Measurements from ENCODE around the gene RGL3.
"Not testable (repeated sequence)": the region's sequence is repeated elsewhere in the genome, so short reads cannot be mapped to it uniquely, and the experiment has no call there.

The RGL3 gene

GRCh38 chr19:11458912-11459311 lies 39.8 kb upstream of the RGL3 start:
- H3K14ac ChIP-seq (ENCODE audit: low read length); H4K91ac ChIP-seq (ENCODE audit: low read depth, low read length, poor library complexity); H3K9ac ChIP-seq (ENCODE audit: low read depth, low read length, poor library complexity); H3K79me1 ChIP-seq (ENCODE audit: low read depth, low read length); H3K27ac ChIP-seq (replicated peaks; ENCODE audit: low read length); H3K4me3 ChIP-seq (ENCODE audit: low read length in 2 of 2); H4K8ac ChIP-seq (ENCODE audit: low read depth, low read length); H3K4ac ChIP-seq (ENCODE audit: low read length); H2BK15ac ChIP-seq (ENCODE audit: low read length); H2BK5ac ChIP-seq (ENCODE audit: low read length); DNase-seq (ENCODE audit: low spot score); H2BK12ac ChIP-seq (ENCODE audit: low read length); H2AFZ ChIP-seq (ENCODE audit: low read length); H3K18ac ChIP-seq (ENCODE audit: low read length); H3K4me1 ChIP-seq (ENCODE audit: control insufficient read depth in 2 of 2, insufficient read depth in 1 of 2, low read depth in 1 of 2, low read length in 2 of 2); H3K27me3 ChIP-seq (ENCODE audit: control insufficient read depth in 3 of 3, insufficient read depth in 3 of 3, low read depth in 1 of 3, low read length in 3 of 3); H2AK5ac ChIP-seq (ENCODE audit: low read depth, low read length); H3K4me2 ChIP-seq (ENCODE audit: insufficient read depth, low read length, poor library complexity, severe bottlenecking); H2BK120ac ChIP-seq (ENCODE audit: low read depth, low read length); H3K23ac ChIP-seq (ENCODE audit: low read depth, low read length, poor library complexity); H3K9me3 ChIP-seq (replicated peaks in 1 of 2; ENCODE audit: control insufficient read depth in 2 of 2, insufficient read depth in 1 of 2, low read depth in 1 of 2, low read length in 2 of 2): not testable (repeated sequence)
- WGBS, 2 donors (ENCODE audit: extremely low coverage in 2 of 2, insufficient read length in 2 of 2, insufficient replicate concordance in 1 of 2) = no CpG with 5 or more reads among the region's 11 CpGs
- H3K36me3 ChIP-seq (replicated peaks in 1 of 2; ENCODE audit: control insufficient read depth in 2 of 2, insufficient read depth in 2 of 2, low read length in 2 of 2) = peaks cover 0 to 84% of the 10 kb centered on the region in 2 donors

GRCh38 chr19:11458236-11458900 lies 39.3 kb upstream of the RGL3 start:
- Histone ChIP-seq H3K27me3 (ENCODE audit: control insufficient read depth in 3 of 3, insufficient read depth in 3 of 3, low read depth in 1 of 3, low read length in 3 of 3) (no peaks in the 10 kb centered on the region), H2AFZ (ENCODE audit: low read length) (no peak overlapping the region), H4K8ac (ENCODE audit: low read depth, low read length) (no peak overlapping the region), H2BK120ac (ENCODE audit: low read depth, low read length) (no peak overlapping the region), H3K9me3 (replicated peaks in 1 of 2; ENCODE audit: control insufficient read depth in 2 of 2, insufficient read depth in 1 of 2, low read depth in 1 of 2, low read length in 2 of 2) (no peaks in the 10 kb centered on the region), H3K23ac (ENCODE audit: low read depth, low read length, poor library complexity) (peak overlapping the region; percentile 75), H3K18ac (ENCODE audit: low read length) (peak overlapping the region; percentile 53), H2BK15ac (ENCODE audit: low read length) (no peak overlapping the region), H3K4me1 (ENCODE audit: control insufficient read depth in 2 of 2, insufficient read depth in 1 of 2, low read depth in 1 of 2, low read length in 2 of 2) (peaks cover 0 to 2% of the 10 kb centered on the region in 2 donors), H3K14ac (ENCODE audit: low read length) (peak overlapping the region; percentile 25), H2BK12ac (ENCODE audit: low read length) (no peak overlapping the region), H3K4me2 (ENCODE audit: insufficient read depth, low read length, poor library complexity, severe bottlenecking) (no peak overlapping the region), H3K36me3 (replicated peaks in 1 of 2; ENCODE audit: control insufficient read depth in 2 of 2, insufficient read depth in 2 of 2, low read length in 2 of 2) (peaks cover 0 to 82% of the 10 kb centered on the region in 2 donors), H2BK5ac (ENCODE audit: low read length) (peak overlapping the region; percentile 30), H3K4ac (ENCODE audit: low read length) (no peak overlapping the region), H4K91ac (ENCODE audit: low read depth, low read length, poor library complexity) (no peak overlapping the region), H3K27ac (replicated peaks; ENCODE audit: low read length) (no peak overlapping the region), H3K4me3 (ENCODE audit: low read length in 2 of 2) (peak overlapping the region in 1 of 2 donors; percentile 45), H3K9ac (ENCODE audit: low read depth, low read length, poor library complexity) (peak overlapping the region; percentile 74), H2AK5ac (ENCODE audit: low read depth, low read length) (no peak overlapping the region), H3K79me1 (ENCODE audit: low read depth, low read length) (peaks cover 3% of the 10 kb centered on the region)
- no peak for DNase-seq (ENCODE audit: low spot score)
- WGBS, 2 donors (ENCODE audit: extremely low coverage in 2 of 2, insufficient read length in 2 of 2, insufficient replicate concordance in 1 of 2) = no CpG with 5 or more reads among the region's 19 CpGs

GRCh38 chr19:11457831-11458230 lies 38.7 kb upstream of the RGL3 start:
- Histone ChIP-seq H2BK120ac (ENCODE audit: low read depth, low read length) (peak overlapping the region; percentile 55), H4K8ac (ENCODE audit: low read depth, low read length) (no peak overlapping the region), H3K27me3 (ENCODE audit: control insufficient read depth in 3 of 3, insufficient read depth in 3 of 3, low read depth in 1 of 3, low read length in 3 of 3) (no peaks in the 10 kb centered on the region), H3K4me1 (ENCODE audit: control insufficient read depth in 2 of 2, insufficient read depth in 1 of 2, low read depth in 1 of 2, low read length in 2 of 2) (peaks cover 0 to 5% of the 10 kb centered on the region in 2 donors), H3K23ac (ENCODE audit: low read depth, low read length, poor library complexity) (peak overlapping the region; percentile 75), H3K4ac (ENCODE audit: low read length) (no peak overlapping the region), H3K9ac (ENCODE audit: low read depth, low read length, poor library complexity) (no peak overlapping the region), H2AK5ac (ENCODE audit: low read depth, low read length) (no peak overlapping the region), H2AFZ (ENCODE audit: low read length) (no peak overlapping the region), H3K4me3 (ENCODE audit: low read length in 2 of 2) (no peak overlapping the region), H2BK15ac (ENCODE audit: low read length) (no peak overlapping the region), H4K91ac (ENCODE audit: low read depth, low read length, poor library complexity) (no peak overlapping the region), H2BK12ac (ENCODE audit: low read length) (no peak overlapping the region), H3K27ac (replicated peaks; ENCODE audit: low read length) (no peak overlapping the region), H3K4me2 (ENCODE audit: insufficient read depth, low read length, poor library complexity, severe bottlenecking) (no peak overlapping the region), H3K79me1 (ENCODE audit: low read depth, low read length) (no peaks in the 10 kb centered on the region), H2BK5ac (ENCODE audit: low read length) (peak overlapping the region; percentile 30), H3K9me3 (replicated peaks in 1 of 2; ENCODE audit: control insufficient read depth in 2 of 2, insufficient read depth in 1 of 2, low read depth in 1 of 2, low read length in 2 of 2) (no peaks in the 10 kb centered on the region), H3K36me3 (replicated peaks in 1 of 2; ENCODE audit: control insufficient read depth in 2 of 2, insufficient read depth in 2 of 2, low read length in 2 of 2) (peaks cover 0 to 82% of the 10 kb centered on the region in 2 donors), H3K18ac (ENCODE audit: low read length) (peak overlapping the region; percentile 52), H3K14ac (ENCODE audit: low read length) (no peak overlapping the region)
- no peak for DNase-seq (ENCODE audit: low spot score)
- WGBS, 2 donors (ENCODE audit: extremely low coverage in 2 of 2, insufficient read length in 2 of 2, insufficient replicate concordance in 1 of 2) = no CpG with 5 or more reads among the region's 20 CpGs

- H3K23ac ChIP-seq (ENCODE audit: low read depth, low read length, poor library complexity) = no peak overlapping the region
- no peak for DNase-seq (ENCODE audit: low spot score)
- H2BK15ac ChIP-seq (ENCODE audit: low read length) = no peak overlapping the region
- no peaks in the 10 kb centered on the region for H3K9me3 ChIP-seq (replicated peaks in 1 of 2; ENCODE audit: control insufficient read depth in 2 of 2, insufficient read depth in 1 of 2, low read depth in 1 of 2, low read length in 2 of 2)
- no peak overlapping the region for H3K9ac ChIP-seq (ENCODE audit: low read depth, low read length, poor library complexity)
- peaks cover 2 to 7% of the 10 kb centered on the region in 2 donors for H3K4me1 ChIP-seq (ENCODE audit: control insufficient read depth in 2 of 2, insufficient read depth in 1 of 2, low read depth in 1 of 2, low read length in 2 of 2)
- H3K4me3 ChIP-seq (ENCODE audit: low read length in 2 of 2) = no peak overlapping the region
- H3K27me3 ChIP-seq (ENCODE audit: control insufficient read depth in 3 of 3, insufficient read depth in 3 of 3, low read depth in 1 of 3, low read length in 3 of 3) = no peaks in the 10 kb centered on the region
- no CpG with 5 or more reads among the region's 18 CpGs for WGBS, 2 donors (ENCODE audit: extremely low coverage in 2 of 2, insufficient read length in 2 of 2, insufficient replicate concordance in 1 of 2)
- no peak overlapping the region for H2BK12ac ChIP-seq (ENCODE audit: low read length)
- H2AFZ ChIP-seq (ENCODE audit: low read length) = no peak overlapping the region
- no peak overlapping the region for H4K91ac ChIP-seq (ENCODE audit: low read depth, low read length, poor library complexity)
- H3K4ac ChIP-seq (ENCODE audit: low read length) = no peak overlapping the region
- no peak overlapping the region for H2BK5ac ChIP-seq (ENCODE audit: low read length)
- no peaks in the 10 kb centered on the region for H3K79me1 ChIP-seq (ENCODE audit: low read depth, low read length)
- no peak overlapping the region for H3K27ac ChIP-seq (replicated peaks; ENCODE audit: low read length)
- H2BK120ac ChIP-seq (ENCODE audit: low read depth, low read length) = no peak overlapping the region
- peaks cover 0 to 81% of the 10 kb centered on the region in 2 donors for H3K36me3 ChIP-seq (replicated peaks in 1 of 2; ENCODE audit: control insufficient read depth in 2 of 2, insufficient read depth in 2 of 2, low read length in 2 of 2)
- no peak overlapping the region for H3K4me2 ChIP-seq (ENCODE audit: insufficient read depth, low read length, poor library complexity, severe bottlenecking)
- no peak overlapping the region for H3K18ac ChIP-seq (ENCODE audit: low read length)
- H3K14ac ChIP-seq (ENCODE audit: low read length) = no peak overlapping the region
- H4K8ac ChIP-seq (ENCODE audit: low read depth, low read length) = no peak overlapping the region
- no peak overlapping the region for H2AK5ac ChIP-seq (ENCODE audit: low read depth, low read length)
Measured at GRCh38 chr19:11457115-11457514, 38.0 kb upstream of the RGL3 start.

Measured in neuronal stem cell (in vitro differentiated cells).